Kidney (tissue), 14 donors: ENCODE data around the gene ATG2B. TPM values are rescaled to one million over a fixed set of nuclear protein-coding genes. Genes with fewer than 3 reads are reported as not detected.

Experiments
- DNase-seq, 5 donors: peaks; one replicate each; pipeline ENCODE4 v3.0.0-alpha.2; 2013 to 2020
- FAIRE-seq: peaks from 2 replicates; lab custom pipeline; 2012; peaks lifted over from hg19 to GRCh38; lab: Jason Lieb, UNC
- H3K27ac ChIP-seq, 2 donors: one replicate each; pipeline ENCODE4 v1.7.0; 2013; ENCODE audit warnings: low read depth in 2 of 2, low read length in 2 of 2, inconsistent platforms in 1 of 2
- H3K27me3 ChIP-seq: one replicate; pipeline ENCODE4 v1.7.1; 2013; ENCODE audit warnings: low read length, inconsistent platforms; ENCODE audit not compliant: control insufficient read depth, insufficient read depth
- H3K36me3 ChIP-seq, 3 donors: one replicate each; pipeline versions ENCODE4 v1.7.0 to v1.7.1; 2013; ENCODE audit warnings: low read length in 3 of 3, control low read depth in 1 of 3, inconsistent platforms in 1 of 3; ENCODE audit not compliant: insufficient read depth in 3 of 3, control insufficient read depth in 2 of 3
- H3K4me1 ChIP-seq, 3 donors: one replicate each; pipeline versions ENCODE4 v1.7.0 to v1.7.1; 2013; ENCODE audit warnings: low read length in 3 of 3, inconsistent platforms in 1 of 3, low read depth in 1 of 3; ENCODE audit not compliant: control insufficient read depth in 2 of 3, insufficient read depth in 2 of 3
- H3K4me3 ChIP-seq, 3 donors: one replicate each; pipeline versions ENCODE4 v1.7.0 to v1.8.1; 2013; ENCODE audit warnings: low read length in 3 of 3, control low read depth in 1 of 3, inconsistent platforms in 1 of 3
- H3K9ac ChIP-seq, 3 donors: one replicate each; pipeline versions ENCODE4 v1.7.0 to v1.7.1; 2013; ENCODE audit warnings: low read length in 3 of 3, control low read depth in 1 of 3, inconsistent platforms in 1 of 3
- H3K9me3 ChIP-seq, 3 donors: one replicate each; pipeline versions ENCODE4 v1.7.0 to v1.7.1; 2013; ENCODE audit warnings: low read length in 3 of 3, control low read depth in 1 of 3, inconsistent platforms in 1 of 3; ENCODE audit not compliant: control insufficient read depth in 2 of 3, insufficient read depth in 1 of 3
- intact Hi-C: fragments of 100-400 bp; cut with DNase I; formaldehyde crosslinking; loops from one replicate; pipeline ENCODE4 v1.11.1; 2022
- polyA plus RNA-seq: library from polyadenylated mRNA; stranded (reverse); fragments of 350-450 nt; fragmentation: Illumina TruSeq; extraction: RNeasy Lipid Tissue Mini Kit (QIAGEN cat#74804); gene quantifications from one replicate; pipeline ENCODE4 v1.2.3, GENCODE V29; 2014; ENCODE audit warnings: low read depth, low replicate concordance; ENCODE audit not compliant: insufficient read depth
- total RNA-seq: library from RNA; stranded (reverse); fragmentation: NEBNext Ultra II Directional; extraction: Animal tissue kit (Norgen Biotek cat#: 25700); gene quantifications from one replicate; pipeline ENCODE4 v1.2.1, GENCODE V29; 2021
- TF ChIP-seq, protein P1 (sequence below): IDR thresholded peaks from 3 replicates; pipeline ENCODE4 v1.5.1; 2012; ENCODE audit warnings: mild to moderate bottlenecking, moderate library complexity, borderline replicate concordance; ENCODE audit not compliant: insufficient read depth; ENCODE audit errors: extremely low read depth
- donor health status: control.
- donor health status: control.
- donor health status: control.
- donor health status: control.
- donor health status: control.
- donor health status: DM: yes; HTN: yes; CAD: no.
- donor health status: Normal renal cell carcinoma (clear cell type).

Gene ATG2B
- total and polyA plus RNA-seq, 2 donors from 2014 or later: 3.8 to 35.8 TPM

- H3K27ac ChIP-seq: no peak overlapping the region
- TF ChIP-seq, protein P1, sequence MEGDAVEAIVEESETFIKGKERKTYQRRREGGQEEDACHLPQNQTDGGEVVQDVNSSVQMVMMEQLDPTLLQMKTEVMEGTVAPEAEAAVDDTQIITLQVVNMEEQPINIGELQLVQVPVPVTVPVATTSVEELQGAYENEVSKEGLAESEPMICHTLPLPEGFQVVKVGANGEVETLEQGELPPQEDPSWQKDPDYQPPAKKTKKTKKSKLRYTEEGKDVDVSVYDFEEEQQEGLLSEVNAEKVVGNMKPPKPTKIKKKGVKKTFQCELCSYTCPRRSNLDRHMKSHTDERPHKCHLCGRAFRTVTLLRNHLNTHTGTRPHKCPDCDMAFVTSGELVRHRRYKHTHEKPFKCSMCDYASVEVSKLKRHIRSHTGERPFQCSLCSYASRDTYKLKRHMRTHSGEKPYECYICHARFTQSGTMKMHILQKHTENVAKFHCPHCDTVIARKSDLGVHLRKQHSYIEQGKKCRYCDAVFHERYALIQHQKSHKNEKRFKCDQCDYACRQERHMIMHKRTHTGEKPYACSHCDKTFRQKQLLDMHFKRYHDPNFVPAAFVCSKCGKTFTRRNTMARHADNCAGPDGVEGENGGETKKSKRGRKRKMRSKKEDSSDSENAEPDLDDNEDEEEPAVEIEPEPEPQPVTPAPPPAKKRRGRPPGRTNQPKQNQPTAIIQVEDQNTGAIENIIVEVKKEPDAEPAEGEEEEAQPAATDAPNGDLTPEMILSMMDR: no peak
- intact Hi-C loops: no loop called here
- DNase-seq (no peak), FAIRE-seq (no peak)
- H3K4me1 ChIP-seq: no peaks in the 10 kb centered on the region
- no peaks in the 10 kb centered on the region for H3K27me3 ChIP-seq
- no peaks in the 10 kb centered on the region for H3K9me3 ChIP-seq
- H3K36me3 ChIP-seq: no peaks in the 10 kb centered on the region
- no peak overlapping the region for H3K9ac ChIP-seq
- no peak overlapping the region for H3K4me3 ChIP-seq
These were observed 110.7 kb downstream of the ATG2B start for GRCh38 chr14:96252323-96252998.

- H3K27ac ChIP-seq: no peak overlapping the region
- no peak for FAIRE-seq
- no peaks in the 10 kb centered on the region for H3K27me3 ChIP-seq
- TF ChIP-seq, protein P1: no peak
- no peak for DNase-seq
- intact Hi-C loops: no loop called here
- no peaks in the 10 kb centered on the region for H3K36me3 ChIP-seq
- no peaks in the 10 kb centered on the region for H3K4me1 ChIP-seq
- no peaks in the 10 kb centered on the region for H3K9me3 ChIP-seq
- no peak overlapping the region for H3K9ac ChIP-seq
- no peak overlapping the region for H3K4me3 ChIP-seq
These were observed 111.4 kb downstream of the ATG2B start for GRCh38 chr14:96251656-96252155.

DNA sequence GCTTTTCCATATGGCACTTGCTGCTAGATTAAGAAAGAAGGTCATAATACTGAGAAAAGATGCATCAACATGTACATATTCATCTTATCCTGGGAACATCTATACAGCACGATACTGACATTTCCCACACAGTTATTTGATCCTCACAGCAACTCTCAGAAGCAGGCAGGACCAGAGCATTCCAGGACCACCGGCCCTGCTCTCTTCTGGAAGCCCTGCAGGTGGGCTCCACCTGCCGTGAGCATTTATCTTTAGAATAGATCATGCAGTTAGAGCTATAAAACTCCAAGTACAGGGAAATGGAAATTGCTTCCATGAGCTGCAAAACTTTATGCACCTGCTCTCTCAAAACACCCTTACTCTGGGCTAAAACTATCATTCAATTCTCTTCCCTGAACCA lies 112.7 kb downstream of the ATG2B start:
- no peak for DNase-seq
- H3K9ac ChIP-seq: no peak overlapping the region
- no peaks in the 10 kb centered on the region for H3K27me3 ChIP-seq
- intact Hi-C loops: no loop called here
- FAIRE-seq: no peak
- TF ChIP-seq, protein P1: no peak
- no peak overlapping the region for H3K4me3 ChIP-seq
- no peaks in the 10 kb centered on the region for H3K4me1 ChIP-seq
- no peaks in the 10 kb centered on the region for H3K36me3 ChIP-seq
- no peaks in the 10 kb centered on the region for H3K9me3 ChIP-seq
- H3K27ac ChIP-seq: no peak overlapping the region
